Liver (tissue), 4 donors: ENCODE results near the gene CGGBP1. TPM values are rescaled to one million over a fixed set of nuclear protein-coding genes. Genes with fewer than 3 reads are reported as not detected.

ENCODE experiments used
- polyA plus RNA-seq, 2 donors: library from polyadenylated mRNA; stranded (reverse) in 1 of 2; unstranded in 1 of 2; fragments of 200-250 nt in 1 of 2; fragments of >200 nt in 1 of 2; fragmentation: Nextera tagmentation in 1 of 2; extraction: Ambion mirVana in 1 of 2; gene quantifications; one replicate each; pipeline versions ENCODE4 v1.2.1 to v1.2.3, GENCODE V29; 2013 to 2015
- total RNA-seq, 2 donors: library from RNA; depleted of rRNA; stranded (reverse); fragments of >200 nt; gene quantifications; one replicate each; pipeline ENCODE4 v1.2.3, GENCODE V29; 2014
- donor health status: healthy.
- donor health status: healthy.
- donor health status: healthy.

CGGBP1 gene
- total and polyA plus RNA-seq, 4 donors = 13.6 to 46.4 (median 35.8) TPM

Other genes with a start within 250 kb of the CGGBP1 start
- 10 to 100 TPM in 1 of 2 donors, 1 to 10 TPM in 1; 7.2 to 10.1 TPM for gene ZNF654, start 250 bp upstream of the CGGBP1 start, total RNA-seq
- 1 to 10 TPM; 2.2 to 3.5 TPM for gene ZNF654, start 250 bp upstream of the CGGBP1 start, polyA plus RNA-seq
- gene C3orf38, start 91.0 kb upstream of the CGGBP1 start, total RNA-seq = 10 to 100 TPM; 11.5 to 16.0 TPM
- 1 to 10 TPM; 4.6 to 4.7 TPM for gene C3orf38, start 91.0 kb upstream of the CGGBP1 start, polyA plus RNA-seq